Muscle of leg (tissue), 11 donors: ENCODE results near the gene ACBD3. TPM values are rescaled to one million over a fixed set of nuclear protein-coding genes. Genes with fewer than 3 reads are reported as not detected.

Source experiments
- DNase-seq: peaks from one replicate; pipeline ENCODE4 v3.0.0; 2013
- H3K27ac ChIP-seq: one replicate; pipeline ENCODE4 v1.5.1; 2013; ENCODE audit warnings: mild to moderate bottlenecking, low read length, control low read depth
- H3K27me3 ChIP-seq: one replicate; pipeline ENCODE4 v1.6.1; 2013; ENCODE audit warnings: low read length; ENCODE audit not compliant: control insufficient read depth, insufficient read depth
- H3K36me3 ChIP-seq: one replicate; pipeline ENCODE4 v1.6.1; 2013; ENCODE audit warnings: low read length; ENCODE audit not compliant: control insufficient read depth, insufficient read depth
- H3K4me1 ChIP-seq: one replicate; pipeline ENCODE4 v1.6.1; 2013; ENCODE audit warnings: low read length; ENCODE audit not compliant: control insufficient read depth, insufficient read depth
- H3K4me3 ChIP-seq: one replicate; pipeline ENCODE4 v1.5.1; 2013; ENCODE audit warnings: low read length, control low read depth
- H3K9me3 ChIP-seq: replicated peaks from 2 replicates; pipeline ENCODE4 v1.6.1; 2013; ENCODE audit warnings: low read depth, low read length; ENCODE audit not compliant: control insufficient read depth
- WGBS: methylation state at CpG from one replicate; pipeline ENCODE4 v1.1.5; 2013; ENCODE audit warnings: missing lambda C conversion rate; ENCODE audit not compliant: insufficient coverage; 5-methylcytosine and 5-hydroxymethylcytosine counted together
- polyA plus RNA-seq, 8 donors: library from polyadenylated mRNA; unstranded; fragments of 120-200 nt; gene quantifications; one replicate each; pipeline versions ENCODE4 v1.2.1 to v1.2.3, GENCODE V29; 2013; ENCODE audit warnings: inconsistent platforms in 1 of 8, low replicate concordance in 1 of 8; ENCODE audit not compliant: insufficient read length in 8 of 8, insufficient read depth in 1 of 8
- total RNA-seq: library from RNA; stranded (reverse); fragments of 120-200 nt; gene quantifications from one replicate; pipeline ENCODE4 v1.2.4, GENCODE V29; 2013

ACBD3 gene
- total and polyA plus RNA-seq, 9 donors = 32.8 to 66.6 (median 58.5) TPM

DNA sequence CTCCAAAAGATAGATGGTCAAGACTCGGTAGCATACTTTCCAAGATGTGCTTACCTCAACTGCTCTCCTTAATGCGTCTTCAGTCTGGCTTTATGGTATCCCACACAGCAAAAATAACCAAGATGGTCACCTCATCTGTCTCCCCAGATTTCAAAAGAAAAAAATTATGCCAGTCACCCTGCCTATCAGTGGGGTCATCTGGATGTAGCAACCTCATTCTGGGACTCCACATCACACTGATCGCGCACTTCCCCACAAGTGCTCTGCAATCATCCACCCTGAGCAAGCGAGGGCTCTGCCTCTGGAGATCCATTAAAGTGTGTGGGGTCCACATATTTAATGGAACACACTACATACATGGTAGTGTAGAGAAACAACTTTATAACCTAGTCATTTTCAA is 42.5 kb downstream of the ACBD3 start:
- H3K36me3 ChIP-seq = peaks cover 29% of the 10 kb centered on the region
- no peaks in the 10 kb centered on the region for H3K4me1 ChIP-seq
- H3K27ac ChIP-seq = no peak overlapping the region
- no peaks in the 10 kb centered on the region for H3K27me3 ChIP-seq
- H3K9me3 ChIP-seq = no peaks in the 10 kb centered on the region
- DNase-seq = no peak
- H3K4me3 ChIP-seq = no peak overlapping the region
- WGBS = 45% methylated on average over 2 of the region's 5 CpGs

DNA sequence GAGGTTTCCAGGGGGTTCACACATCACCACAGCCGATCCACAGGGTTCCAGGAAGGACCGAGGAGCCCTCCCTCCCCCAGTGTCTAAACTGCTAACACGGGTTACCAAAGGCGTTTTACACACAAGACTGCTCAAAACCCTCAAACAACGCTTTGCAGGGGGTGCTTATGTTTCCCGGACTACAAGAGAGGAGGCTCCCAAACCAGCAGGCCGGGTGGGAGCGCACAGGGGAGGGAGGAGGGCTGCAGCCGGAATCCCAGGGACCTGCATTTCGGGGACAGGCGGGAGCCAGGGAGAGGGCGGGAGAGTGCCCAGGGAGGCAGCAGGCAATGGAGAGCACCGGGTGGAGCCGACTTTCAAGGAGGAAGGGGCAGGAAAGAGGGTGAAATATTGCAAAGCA is 50.8 kb downstream of the ACBD3 start:
- Histone ChIP-seq H3K27ac (no peak overlapping the region), H3K4me3 (no peak overlapping the region), H3K9me3 (no peaks in the 10 kb centered on the region), H3K27me3 (peaks cover 17% of the 10 kb centered on the region), H3K36me3 (no peaks in the 10 kb centered on the region), H3K4me1 (peaks cover 14% of the 10 kb centered on the region)
- 16% methylated on average over 11 of the region's 14 CpGs for WGBS
- DNase-seq = no peak

DNA sequence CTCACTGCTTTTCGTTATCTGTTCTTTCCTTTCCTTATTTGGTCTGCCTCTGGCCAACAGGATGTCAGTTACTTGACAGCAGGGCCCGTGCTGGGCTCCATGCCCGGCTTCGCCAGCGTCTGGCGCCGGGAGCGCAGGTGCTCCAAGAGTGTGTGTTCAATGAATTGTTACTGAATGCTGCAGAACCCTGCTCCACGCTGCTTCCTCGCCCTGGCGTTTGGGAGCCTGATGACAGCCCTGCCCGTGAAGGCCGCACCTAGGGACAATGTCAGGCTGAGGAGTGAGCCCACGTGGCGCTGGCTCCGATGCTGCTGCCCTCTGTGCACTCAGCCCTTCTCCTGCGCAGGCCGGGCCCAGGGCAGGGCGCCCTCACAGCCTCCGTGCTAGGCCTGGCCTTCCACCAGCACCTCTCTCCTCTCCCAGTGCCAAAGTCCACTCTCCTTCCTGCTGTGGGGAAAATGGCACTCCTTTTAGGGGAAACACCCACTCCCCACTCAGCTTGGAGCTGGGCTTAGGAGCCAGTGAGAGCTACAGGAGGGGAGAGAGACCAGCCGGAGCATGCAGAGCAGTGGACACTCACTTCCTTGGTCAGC is 51.4 kb downstream of the ACBD3 start:
- H3K36me3 ChIP-seq = no peaks in the 10 kb centered on the region
- H3K9me3 ChIP-seq = no peaks in the 10 kb centered on the region
- DNase-seq = no peak
- H3K27me3 ChIP-seq = peaks cover 17% of the 10 kb centered on the region
- peaks cover 14% of the 10 kb centered on the region for H3K4me1 ChIP-seq
- WGBS = 62% methylated on average over 18 of the region's 21 CpGs
- H3K27ac ChIP-seq = no peak overlapping the region
- H3K4me3 ChIP-seq = no peak overlapping the region

GRCh38 chr1:226134170-226135058 is 52.1 kb downstream of the ACBD3 start:
- Histone ChIP-seq H3K36me3 (no peaks in the 10 kb centered on the region), H3K27ac (no peak overlapping the region), H3K4me3 (no peak overlapping the region), H3K27me3 (peaks cover 17% of the 10 kb centered on the region), H3K9me3 (no peaks in the 10 kb centered on the region), H3K4me1 (peaks cover 14% of the 10 kb centered on the region)
- WGBS = 72% methylated on average over 16 of the region's 16 CpGs
- DNase-seq = no peak

- Histone ChIP-seq H3K4me1 (peaks cover 18% of the 10 kb centered on the region), H3K27me3 (peaks cover 17% of the 10 kb centered on the region), H3K4me3 (no peak overlapping the region), H3K9me3 (no peaks in the 10 kb centered on the region), H3K36me3 (no peaks in the 10 kb centered on the region), H3K27ac (no peak overlapping the region)
- DNase-seq = no peak
- WGBS = 67% methylated on average over 3 of the region's 6 CpGs
Observed at GRCh38 chr1:226133504-226134123, 52.9 kb downstream of the ACBD3 start.

GRCh38 chr1:226132728-226133503 is 53.6 kb downstream of the ACBD3 start:
- Histone ChIP-seq H3K36me3 (no peaks in the 10 kb centered on the region), H3K9me3 (no peaks in the 10 kb centered on the region), H3K4me1 (peaks cover 25% of the 10 kb centered on the region), H3K27me3 (peaks cover 17% of the 10 kb centered on the region), H3K4me3 (no peak overlapping the region), H3K27ac (no peak overlapping the region)
- 64% methylated on average over 17 of the region's 17 CpGs for WGBS
- DNase-seq = no peak

- Histone ChIP-seq H3K27ac (no peak overlapping the region), H3K36me3 (no peaks in the 10 kb centered on the region), H3K27me3 (peaks cover 17% of the 10 kb centered on the region), H3K4me3 (no peak overlapping the region), H3K4me1 (peaks cover 30% of the 10 kb centered on the region), H3K9me3 (no peaks in the 10 kb centered on the region)
- 90% methylated on average over 2 of the region's 5 CpGs for WGBS
- no peak for DNase-seq
Observed at GRCh38 chr1:226131639-226132038, 54.9 kb downstream of the ACBD3 start.

DNA sequence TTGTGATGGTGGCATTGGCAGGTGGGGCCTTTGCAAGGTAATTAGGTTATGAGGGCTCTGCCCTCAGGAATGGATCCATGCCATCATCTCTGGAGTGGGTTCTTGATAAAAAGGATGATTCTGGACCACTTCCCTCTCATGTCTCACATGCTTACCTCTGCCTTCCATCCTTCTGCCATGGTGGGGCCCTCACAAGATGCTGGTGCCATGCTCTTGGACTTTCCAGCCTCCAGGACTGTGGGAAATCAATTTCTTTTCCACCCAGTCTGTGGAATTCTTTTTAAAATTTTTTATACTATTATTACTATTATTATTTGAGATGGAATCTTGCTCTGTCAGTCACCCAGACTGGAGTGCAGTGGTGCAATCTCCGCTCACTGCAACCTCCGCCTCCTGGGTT is 57.3 kb downstream of the ACBD3 start:
- peaks cover 20% of the 10 kb centered on the region for H3K4me1 ChIP-seq

GRCh38 chr1:226128487-226129075 is 58.0 kb downstream of the ACBD3 start:
- H3K4me3 ChIP-seq = no peak overlapping the region
- H3K9me3 ChIP-seq = no peaks in the 10 kb centered on the region
- 57% methylated on average over 7 of the region's 8 CpGs for WGBS
- peak; percentile 24 for DNase-seq
- peak overlapping the region; percentile 47 for H3K27ac ChIP-seq
- peaks cover 12% of the 10 kb centered on the region for H3K27me3 ChIP-seq
- peaks cover 20% of the 10 kb centered on the region for H3K4me1 ChIP-seq
- no peaks in the 10 kb centered on the region for H3K36me3 ChIP-seq

More for the DNA sequence above, 57.3 kb downstream of the ACBD3 start:
- no peak overlapping the region for H3K27ac ChIP-seq
- H3K9me3 ChIP-seq = no peaks in the 10 kb centered on the region
- DNase-seq = no peak
- H3K4me3 ChIP-seq = no peak overlapping the region
- H3K36me3 ChIP-seq = no peaks in the 10 kb centered on the region
- peaks cover 10% of the 10 kb centered on the region for H3K27me3 ChIP-seq
- WGBS = no CpG with 5 or more reads among the region's 2 CpGs
